ENCODE results near the gene MLLT10. TPM values are rescaled to one million over a fixed set of nuclear protein-coding genes. Genes with fewer than 3 reads are reported as not detected.

Gene MLLT10
- total RNA-seq, 1 donor from 2014 or later = 15.8 TPM

GRCh38 chr10:21501731-21502347 lies 32.2 kb upstream of the MLLT10 start:
- DNase-seq (ENCODE audit: low read depth) = no peak
- TF ChIP-seq CTCF (conservative IDR thresholded peaks at IDR 0.05; ENCODE audit: low read depth, low read length) = no peak
- no peak overlapping the region for H3K4me3 ChIP-seq (ENCODE audit: low read depth, low read length)

- TF ChIP-seq CTCF (conservative IDR thresholded peaks at IDR 0.05; ENCODE audit: low read depth, low read length) = no peak
- DNase-seq (ENCODE audit: low read depth) = no peak
- H3K4me3 ChIP-seq (ENCODE audit: low read depth, low read length) = no peak overlapping the region
These were observed 31.7 kb upstream of the MLLT10 start for GRCh38 chr10:21502348-21502740.

- DNase-seq (ENCODE audit: low read depth) = no peak
- TF ChIP-seq CTCF (conservative IDR thresholded peaks at IDR 0.05; ENCODE audit: low read depth, low read length) = no peak
- H3K4me3 ChIP-seq (ENCODE audit: low read depth, low read length) = no peak overlapping the region
These were observed 30.5 kb upstream of the MLLT10 start for GRCh38 chr10:21503542-21503941.

GRCh38 chr10:21505711-21506278 lies 28.2 kb upstream of the MLLT10 start:
- no peak for TF ChIP-seq CTCF (conservative IDR thresholded peaks at IDR 0.05; ENCODE audit: low read depth, low read length)

GRCh38 chr10:21506351-21506750 lies 27.7 kb upstream of the MLLT10 start:
- no peak overlapping the region for H3K4me3 ChIP-seq (ENCODE audit: low read depth, low read length)
- TF ChIP-seq CTCF (conservative IDR thresholded peaks at IDR 0.05; ENCODE audit: low read depth, low read length) = no peak
- DNase-seq (ENCODE audit: low read depth) = no peak

More at GRCh38 chr10:21505711-21506278, 28.2 kb upstream of the MLLT10 start:
- no peak overlapping the region for H3K4me3 ChIP-seq (ENCODE audit: low read depth, low read length)
- DNase-seq (ENCODE audit: low read depth) = no peak

- H3K4me3 ChIP-seq (ENCODE audit: low read depth, low read length) = no peak overlapping the region
- no peak for DNase-seq (ENCODE audit: low read depth)
- no peak for TF ChIP-seq CTCF (conservative IDR thresholded peaks at IDR 0.05; ENCODE audit: low read depth, low read length)
These were observed 26.9 kb upstream of the MLLT10 start for GRCh38 chr10:21507150-21507549.
